ENCODE results near the gene GRIA1.
A peak's percentile ranks its signal among the peaks of the same experiment; 100 is the strongest.

GRIA1 gene

DNA sequence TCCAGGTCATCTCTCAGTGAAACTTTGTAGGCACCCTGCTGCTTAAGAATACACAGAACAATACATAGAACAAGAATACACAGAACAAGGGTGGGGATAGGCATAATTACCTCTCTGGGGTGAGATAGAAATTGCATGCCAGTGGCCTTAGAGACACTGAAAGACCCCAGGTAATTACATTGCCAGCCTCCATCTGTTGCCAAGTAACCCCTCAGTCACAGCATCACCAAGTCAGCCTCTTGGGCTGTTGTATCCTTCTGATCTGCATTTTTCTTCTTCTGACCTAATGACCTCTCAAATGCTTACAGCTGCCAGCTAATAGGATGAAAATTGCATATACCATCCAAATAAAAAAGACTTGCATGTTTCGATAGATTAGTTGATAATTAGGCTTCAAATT lies 167.7 kb downstream of the GRIA1 start:
- Histone ChIP-seq H3K4me1 (ENCODE audit: control insufficient read depth, insufficient read depth, low read length) (peaks cover 17% of the 10 kb centered on the region), H3K36me3 (ENCODE audit: control insufficient read depth, insufficient read depth, low read length) (no peaks in the 10 kb centered on the region), H3K27ac (ENCODE audit: low read depth, low read length) (peak overlapping the region; percentile 2), H3K9ac (ENCODE audit: low read depth, low read length) (no peak overlapping the region), H3K9me3 (ENCODE audit: control insufficient read depth, insufficient read depth, low read length) (no peaks in the 10 kb centered on the region), H3K4me3 (ENCODE audit: low read depth, low read length) (no peak overlapping the region), H3K27me3 (ENCODE audit: control insufficient read depth, insufficient read depth, low read length) (no peaks in the 10 kb centered on the region)

DNA sequence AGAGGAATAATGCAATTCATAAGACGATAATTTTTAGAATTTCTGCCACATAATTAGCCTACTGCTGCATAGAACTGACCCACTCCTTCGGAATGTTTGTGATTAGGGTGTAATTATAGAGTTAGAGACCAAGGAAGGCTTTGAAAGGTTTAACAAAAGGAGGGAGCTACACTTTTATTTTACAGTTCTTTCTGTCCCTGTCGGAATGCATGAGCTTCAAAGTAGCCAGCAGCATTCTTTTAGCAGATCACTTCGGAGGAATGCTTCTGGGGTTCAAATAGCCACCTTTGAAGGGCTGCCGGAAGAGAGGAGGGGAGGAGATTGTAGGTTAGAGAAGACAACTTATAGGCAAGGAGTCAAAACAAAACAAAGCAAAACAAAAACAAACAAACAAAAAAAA lies 168.1 kb downstream of the GRIA1 start:
- Histone ChIP-seq H3K27me3 (ENCODE audit: control insufficient read depth, insufficient read depth, low read length) (no peaks in the 10 kb centered on the region), H3K9me3 (ENCODE audit: control insufficient read depth, insufficient read depth, low read length) (no peaks in the 10 kb centered on the region), H3K4me3 (ENCODE audit: low read depth, low read length) (no peak overlapping the region), H3K4me1 (ENCODE audit: control insufficient read depth, insufficient read depth, low read length) (peaks cover 17% of the 10 kb centered on the region), H3K9ac (ENCODE audit: low read depth, low read length) (no peak overlapping the region), H3K27ac (ENCODE audit: low read depth, low read length) (peak overlapping the region; percentile 2), H3K36me3 (ENCODE audit: control insufficient read depth, insufficient read depth, low read length) (no peaks in the 10 kb centered on the region)

DNA sequence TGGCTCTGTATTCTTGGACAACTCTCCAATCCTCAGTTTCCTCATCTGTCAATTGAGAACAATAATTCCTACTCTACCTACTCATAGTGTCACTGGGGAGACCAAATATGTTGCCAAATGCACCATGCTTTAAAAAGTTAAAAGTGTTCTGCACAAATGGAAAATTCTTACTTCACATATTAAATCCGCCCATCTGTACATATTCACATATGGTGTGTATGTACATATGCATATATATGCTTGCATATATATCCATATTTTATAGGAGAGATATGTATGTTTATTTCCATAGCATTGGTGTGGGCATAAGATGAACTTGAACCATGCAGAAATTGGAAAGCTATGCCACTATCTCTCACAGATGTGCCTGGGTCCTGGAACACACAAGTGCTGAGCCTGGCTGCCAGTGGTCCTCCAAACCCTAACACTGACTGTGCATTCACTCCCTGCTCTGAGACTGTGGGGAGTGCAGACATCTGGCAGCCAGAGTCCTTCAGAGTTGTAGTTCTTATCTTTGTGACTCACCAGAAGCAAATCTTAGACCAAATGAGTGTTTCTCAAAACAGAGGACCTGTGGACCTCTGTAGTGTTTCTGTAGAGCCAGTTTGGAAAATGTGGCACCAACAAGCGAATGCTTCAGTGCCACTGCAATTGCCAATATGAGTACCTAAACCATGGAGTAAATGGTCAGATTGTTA lies 168.7 kb downstream of the GRIA1 start:
- peak overlapping the region; percentile 2 for H3K27ac ChIP-seq (ENCODE audit: low read depth, low read length)
- H3K4me3 ChIP-seq (ENCODE audit: low read depth, low read length), result no peak overlapping the region

DNA sequence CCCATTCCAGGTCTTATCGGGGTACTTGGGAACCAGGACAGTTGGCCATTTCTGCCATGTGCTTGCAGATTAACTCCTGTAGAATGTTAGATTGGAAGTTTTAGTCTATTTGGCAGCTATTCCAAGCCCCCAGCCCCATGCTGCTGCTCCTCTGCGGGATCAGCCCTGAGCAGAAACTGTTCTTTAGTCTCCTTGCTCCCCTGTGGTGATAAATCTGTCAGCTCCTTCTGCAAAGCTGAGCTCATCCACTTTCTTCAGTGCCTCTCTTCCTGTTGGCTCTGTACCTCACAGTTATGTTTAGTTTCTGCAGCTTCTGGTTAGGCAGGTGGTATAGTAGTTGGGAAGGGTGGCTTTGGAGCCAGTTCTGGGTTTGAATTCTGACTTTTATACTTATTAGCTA lies 170.4 kb downstream of the GRIA1 start:
- H3K36me3 ChIP-seq (ENCODE audit: control insufficient read depth, insufficient read depth, low read length), result no peaks in the 10 kb centered on the region

More for the DNA sequence above, 168.7 kb downstream of the GRIA1 start:
- Histone ChIP-seq H3K27me3 (ENCODE audit: control insufficient read depth, insufficient read depth, low read length) (no peaks in the 10 kb centered on the region), H3K9me3 (ENCODE audit: control insufficient read depth, insufficient read depth, low read length) (no peaks in the 10 kb centered on the region), H3K4me1 (ENCODE audit: control insufficient read depth, insufficient read depth, low read length) (peaks cover 17% of the 10 kb centered on the region), H3K36me3 (ENCODE audit: control insufficient read depth, insufficient read depth, low read length) (no peaks in the 10 kb centered on the region), H3K9ac (ENCODE audit: low read depth, low read length) (no peak overlapping the region)

DNA sequence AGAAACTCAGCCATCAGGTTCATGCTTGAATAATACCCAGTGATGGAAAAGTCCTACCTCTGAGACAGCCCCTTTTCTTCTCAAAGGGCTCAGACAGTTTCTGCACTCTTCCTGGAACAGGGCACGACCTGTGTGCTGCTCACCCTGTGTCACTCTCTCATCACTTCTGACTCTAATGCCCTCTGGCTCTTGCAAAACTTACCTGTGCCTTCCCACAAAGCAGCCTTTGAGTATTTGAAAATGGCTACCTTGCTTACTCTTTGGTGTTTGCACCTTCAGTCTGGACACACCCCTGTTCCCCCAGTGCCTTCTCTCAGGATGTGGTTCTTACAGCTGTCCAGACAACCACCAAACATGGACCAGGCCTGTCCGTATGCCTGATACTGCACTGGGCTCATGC lies 171.4 kb downstream of the GRIA1 start:
- Histone ChIP-seq H3K27me3 (ENCODE audit: control insufficient read depth, insufficient read depth, low read length) (no peaks in the 10 kb centered on the region), H3K27ac (ENCODE audit: low read depth, low read length) (no peak overlapping the region), H3K36me3 (ENCODE audit: control insufficient read depth, insufficient read depth, low read length) (no peaks in the 10 kb centered on the region), H3K4me3 (ENCODE audit: low read depth, low read length) (no peak overlapping the region), H3K9me3 (ENCODE audit: control insufficient read depth, insufficient read depth, low read length) (no peaks in the 10 kb centered on the region), H3K4me1 (ENCODE audit: control insufficient read depth, insufficient read depth, low read length) (peaks cover 17% of the 10 kb centered on the region), H3K9ac (ENCODE audit: low read depth, low read length) (no peak overlapping the region)

More for the DNA sequence above, 170.4 kb downstream of the GRIA1 start:
- no peak overlapping the region for H3K9ac ChIP-seq (ENCODE audit: low read depth, low read length)
- peaks cover 17% of the 10 kb centered on the region for H3K4me1 ChIP-seq (ENCODE audit: control insufficient read depth, insufficient read depth, low read length)
- H3K9me3 ChIP-seq (ENCODE audit: control insufficient read depth, insufficient read depth, low read length), result no peaks in the 10 kb centered on the region
- peak overlapping the region; percentile 8 for H3K27ac ChIP-seq (ENCODE audit: low read depth, low read length)
- no peak overlapping the region for H3K4me3 ChIP-seq (ENCODE audit: low read depth, low read length)
- H3K27me3 ChIP-seq (ENCODE audit: control insufficient read depth, insufficient read depth, low read length), result no peaks in the 10 kb centered on the region

DNA sequence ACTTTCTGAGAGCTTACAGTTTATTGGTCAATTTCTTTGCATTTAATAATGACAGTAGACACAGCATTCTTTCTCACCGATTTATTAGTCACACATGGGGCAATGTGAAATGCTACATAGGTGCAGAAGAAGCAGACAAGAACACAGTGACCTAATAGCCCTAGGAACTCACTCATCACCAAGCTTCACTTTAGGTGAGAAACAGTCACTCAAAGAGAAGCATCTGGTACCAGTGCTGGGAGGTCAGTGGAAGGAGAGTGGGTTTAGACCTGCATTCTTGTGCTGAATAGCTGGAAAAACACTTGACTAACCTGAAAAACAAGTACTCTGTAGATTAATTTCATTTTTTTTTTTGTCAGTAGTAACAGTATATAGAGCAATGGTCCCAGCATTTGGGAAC lies 179.6 kb downstream of the GRIA1 start:
- H3K36me3 ChIP-seq (ENCODE audit: control insufficient read depth, insufficient read depth, low read length), result no peaks in the 10 kb centered on the region
- H3K27me3 ChIP-seq (ENCODE audit: control insufficient read depth, insufficient read depth, low read length), result no peaks in the 10 kb centered on the region
- H3K4me3 ChIP-seq (ENCODE audit: low read depth, low read length), result no peak overlapping the region
- H3K9ac ChIP-seq (ENCODE audit: low read depth, low read length), result no peak overlapping the region
- H3K9me3 ChIP-seq (ENCODE audit: control insufficient read depth, insufficient read depth, low read length), result no peaks in the 10 kb centered on the region
- H3K27ac ChIP-seq (ENCODE audit: low read depth, low read length), result no peak overlapping the region
- no peaks in the 10 kb centered on the region for H3K4me1 ChIP-seq (ENCODE audit: control insufficient read depth, insufficient read depth, low read length)

DNA sequence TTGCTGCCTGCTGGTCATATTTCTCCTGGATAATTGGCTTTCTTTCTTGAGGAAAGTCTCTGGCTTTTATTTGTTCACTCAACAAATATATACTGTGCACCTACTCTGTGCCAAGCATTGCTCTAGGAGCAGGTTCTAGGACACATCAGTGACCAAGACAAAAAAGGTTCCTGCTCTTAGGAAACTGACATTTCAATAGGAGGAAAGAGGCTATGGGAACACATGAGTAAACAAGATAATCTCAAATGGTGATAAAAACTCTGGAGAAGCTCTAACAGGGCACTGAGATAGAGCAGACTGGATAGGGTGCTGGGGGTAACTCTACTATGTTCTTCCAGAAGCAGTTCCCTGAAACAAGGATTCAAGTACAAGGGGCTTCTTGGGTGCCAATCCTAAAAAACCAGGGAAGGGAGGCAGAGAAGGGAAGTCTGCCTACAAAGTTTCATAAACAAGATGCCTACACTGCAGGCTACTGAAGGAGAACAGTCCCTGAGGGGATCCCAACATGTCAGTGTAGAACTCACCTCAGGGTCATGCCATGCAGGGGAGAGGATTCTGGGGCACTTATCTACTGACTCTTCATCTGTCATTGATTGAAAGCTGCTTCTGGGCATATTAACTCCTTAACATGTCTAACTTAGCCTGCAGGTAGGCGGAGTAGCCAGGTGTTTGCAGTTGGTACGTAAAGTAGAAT lies 181.3 kb downstream of the GRIA1 start:
- no peaks in the 10 kb centered on the region for H3K36me3 ChIP-seq (ENCODE audit: control insufficient read depth, insufficient read depth, low read length)
- no peaks in the 10 kb centered on the region for H3K27me3 ChIP-seq (ENCODE audit: control insufficient read depth, insufficient read depth, low read length)
- H3K4me3 ChIP-seq (ENCODE audit: low read depth, low read length), result no peak overlapping the region
- no peaks in the 10 kb centered on the region for H3K4me1 ChIP-seq (ENCODE audit: control insufficient read depth, insufficient read depth, low read length)
- no peaks in the 10 kb centered on the region for H3K9me3 ChIP-seq (ENCODE audit: control insufficient read depth, insufficient read depth, low read length)
- no peak overlapping the region for H3K9ac ChIP-seq (ENCODE audit: low read depth, low read length)
- no peak overlapping the region for H3K27ac ChIP-seq (ENCODE audit: low read depth, low read length)

DNA sequence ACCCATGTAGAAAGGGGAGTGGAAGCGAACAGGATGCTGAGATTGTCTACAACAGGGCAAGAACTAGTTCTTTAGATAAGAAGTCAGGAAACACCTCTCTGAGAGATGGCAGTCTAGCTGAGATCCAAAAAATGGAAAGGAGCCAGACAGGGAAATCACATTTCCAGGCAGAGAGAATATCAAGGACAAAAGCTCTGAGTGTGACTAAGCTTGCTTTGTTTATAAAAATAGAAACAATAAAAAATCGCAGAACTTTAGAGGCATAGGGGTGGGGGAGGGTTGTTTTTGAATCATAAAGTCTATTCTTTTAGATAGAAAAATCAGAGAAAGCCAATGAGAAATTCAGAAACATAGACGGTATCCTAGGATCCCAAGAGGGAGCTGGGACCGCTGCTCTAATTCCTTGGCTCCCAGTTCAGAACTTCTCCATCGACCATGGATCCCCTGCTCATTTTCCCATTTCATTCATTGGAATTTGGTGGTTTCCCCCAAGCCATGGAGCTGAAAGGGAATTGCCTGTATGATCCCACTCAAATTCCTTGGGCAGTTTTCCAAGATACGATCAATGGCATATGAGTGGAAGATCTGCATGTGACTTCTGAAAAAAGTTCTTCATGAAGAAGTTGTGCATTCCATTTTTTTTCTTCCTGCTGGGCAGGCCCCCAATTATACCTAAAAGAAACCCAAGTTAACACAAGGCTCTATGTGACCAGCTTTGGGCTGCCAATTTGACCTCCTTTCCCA lies 182.0 kb downstream of the GRIA1 start:
- no peaks in the 10 kb centered on the region for H3K27me3 ChIP-seq (ENCODE audit: control insufficient read depth, insufficient read depth, low read length)
- no peaks in the 10 kb centered on the region for H3K9me3 ChIP-seq (ENCODE audit: control insufficient read depth, insufficient read depth, low read length)
- no peaks in the 10 kb centered on the region for H3K4me1 ChIP-seq (ENCODE audit: control insufficient read depth, insufficient read depth, low read length)
- H3K4me3 ChIP-seq (ENCODE audit: low read depth, low read length), result no peak overlapping the region
- H3K9ac ChIP-seq (ENCODE audit: low read depth, low read length), result no peak overlapping the region
- no peaks in the 10 kb centered on the region for H3K36me3 ChIP-seq (ENCODE audit: control insufficient read depth, insufficient read depth, low read length)
- H3K27ac ChIP-seq (ENCODE audit: low read depth, low read length), result no peak overlapping the region

DNA sequence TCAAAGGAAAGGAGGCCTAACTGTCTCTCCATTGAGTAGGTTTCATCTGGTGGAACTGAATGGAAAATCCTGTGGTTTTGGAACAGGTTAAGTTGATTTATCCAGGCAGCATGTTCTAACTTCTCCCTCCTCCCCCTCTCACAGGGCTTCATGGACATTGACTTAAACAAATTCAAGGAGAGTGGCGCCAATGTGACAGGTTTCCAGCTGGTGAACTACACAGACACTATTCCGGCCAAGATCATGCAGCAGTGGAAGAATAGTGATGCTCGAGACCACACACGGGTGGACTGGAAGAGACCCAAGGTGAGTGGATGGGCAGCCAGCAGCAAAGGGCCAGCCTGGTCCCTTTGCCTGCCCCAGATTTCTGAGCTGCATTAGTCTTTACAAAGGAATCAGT lies 183.9 kb downstream of the GRIA1 start:
- Histone ChIP-seq H3K27me3 (ENCODE audit: control insufficient read depth, insufficient read depth, low read length) (no peaks in the 10 kb centered on the region), H3K4me1 (ENCODE audit: control insufficient read depth, insufficient read depth, low read length) (no peaks in the 10 kb centered on the region), H3K9ac (ENCODE audit: low read depth, low read length) (no peak overlapping the region), H3K36me3 (ENCODE audit: control insufficient read depth, insufficient read depth, low read length) (no peaks in the 10 kb centered on the region), H3K4me3 (ENCODE audit: low read depth, low read length) (no peak overlapping the region), H3K27ac (ENCODE audit: low read depth, low read length) (no peak overlapping the region), H3K9me3 (ENCODE audit: control insufficient read depth, insufficient read depth, low read length) (no peaks in the 10 kb centered on the region)

DNA sequence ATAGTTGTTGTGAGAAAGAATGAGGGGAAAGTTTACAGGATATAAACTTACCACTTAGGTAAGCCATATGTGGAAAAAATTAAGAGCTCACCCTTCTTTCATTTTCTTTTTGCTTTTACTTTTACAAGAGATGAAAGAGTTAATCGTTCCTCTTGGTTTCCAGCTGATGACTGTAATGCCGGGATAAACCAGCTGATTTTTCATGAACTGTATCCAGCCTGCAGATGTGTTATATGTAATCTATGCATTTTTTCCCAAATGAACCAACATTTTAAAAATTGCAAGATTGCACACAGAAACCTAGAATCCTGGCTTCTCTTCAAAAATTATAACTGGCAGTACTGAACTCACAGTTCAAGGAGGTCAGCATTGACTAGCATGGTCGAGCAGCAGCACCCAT lies 185.9 kb downstream of the GRIA1 start:
- H3K4me3 ChIP-seq (ENCODE audit: low read depth, low read length), result no peak overlapping the region
- no peak overlapping the region for H3K27ac ChIP-seq (ENCODE audit: low read depth, low read length)
- H3K9ac ChIP-seq (ENCODE audit: low read depth, low read length), result no peak overlapping the region
- H3K27me3 ChIP-seq (ENCODE audit: control insufficient read depth, insufficient read depth, low read length), result no peaks in the 10 kb centered on the region
- H3K4me1 ChIP-seq (ENCODE audit: control insufficient read depth, insufficient read depth, low read length), result no peaks in the 10 kb centered on the region
- no peaks in the 10 kb centered on the region for H3K9me3 ChIP-seq (ENCODE audit: control insufficient read depth, insufficient read depth, low read length)
- no peaks in the 10 kb centered on the region for H3K36me3 ChIP-seq (ENCODE audit: control insufficient read depth, insufficient read depth, low read length)

DNA sequence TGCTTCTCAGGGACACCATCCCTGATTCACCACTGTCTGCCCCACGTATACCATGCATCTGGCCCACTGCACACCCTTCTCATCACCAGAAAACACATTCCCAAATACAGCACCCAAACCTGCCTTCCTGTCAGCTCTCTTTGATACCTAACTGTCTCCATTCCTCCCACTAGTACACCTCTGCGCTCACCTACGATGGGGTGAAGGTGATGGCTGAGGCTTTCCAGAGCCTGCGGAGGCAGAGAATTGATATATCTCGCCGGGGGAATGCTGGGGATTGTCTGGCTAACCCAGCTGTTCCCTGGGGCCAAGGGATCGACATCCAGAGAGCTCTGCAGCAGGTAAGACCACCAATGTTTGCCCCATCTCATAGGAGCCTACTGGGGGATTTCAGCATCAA lies 186.4 kb downstream of the GRIA1 start:
- Histone ChIP-seq H3K36me3 (ENCODE audit: control insufficient read depth, insufficient read depth, low read length) (no peaks in the 10 kb centered on the region), H3K27me3 (ENCODE audit: control insufficient read depth, insufficient read depth, low read length) (no peaks in the 10 kb centered on the region), H3K27ac (ENCODE audit: low read depth, low read length) (no peak overlapping the region)

More for the DNA sequence above, 186.4 kb downstream of the GRIA1 start:
- Histone ChIP-seq H3K4me1 (ENCODE audit: control insufficient read depth, insufficient read depth, low read length) (no peaks in the 10 kb centered on the region), H3K9me3 (ENCODE audit: control insufficient read depth, insufficient read depth, low read length) (no peaks in the 10 kb centered on the region), H3K4me3 (ENCODE audit: low read depth, low read length) (no peak overlapping the region), H3K9ac (ENCODE audit: low read depth, low read length) (no peak overlapping the region)

Measured in HUES48 (cell line).